SHP77 treated with DMSO at 0.1 percent for 48 hours (cell line): Measurements from ENCODE around the gene CDH13.

Experiments
- DNase-seq: peaks from one replicate; lab custom pipeline; 2025; lab: John Stamatoyannopoulos, UW

The CDH13 gene

DNA sequence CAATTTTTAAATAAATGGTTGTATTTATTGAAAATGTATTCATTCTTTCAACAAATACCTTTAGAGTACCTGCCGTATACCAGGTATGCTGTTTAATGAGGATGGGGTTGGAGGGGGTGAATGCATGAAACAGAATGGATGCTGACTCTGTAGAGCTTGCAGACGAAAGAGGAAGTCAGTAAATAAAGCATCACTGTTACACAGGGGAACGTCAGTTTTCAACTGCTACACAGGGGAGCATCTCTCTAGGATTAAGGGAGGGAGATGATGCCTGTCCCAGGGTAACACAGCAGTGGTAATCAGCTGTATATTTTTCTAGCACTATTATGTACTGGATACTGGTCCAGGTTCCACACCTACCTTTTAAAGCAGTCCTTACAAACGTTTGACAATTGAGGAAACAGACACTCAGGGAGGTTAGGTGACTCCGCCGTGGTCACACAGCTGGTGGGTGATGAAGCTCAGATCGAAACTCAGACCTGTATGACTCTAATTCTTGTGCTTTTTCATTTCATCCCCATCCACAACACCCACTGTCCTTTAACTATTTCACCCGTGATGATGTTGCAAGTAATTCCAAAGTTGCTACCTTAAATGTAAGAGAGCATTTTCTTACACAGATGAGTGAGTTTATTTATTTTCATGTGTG, 728.9 kb downstream of the CDH13 start:
- DNase-seq, result no peak

DNA sequence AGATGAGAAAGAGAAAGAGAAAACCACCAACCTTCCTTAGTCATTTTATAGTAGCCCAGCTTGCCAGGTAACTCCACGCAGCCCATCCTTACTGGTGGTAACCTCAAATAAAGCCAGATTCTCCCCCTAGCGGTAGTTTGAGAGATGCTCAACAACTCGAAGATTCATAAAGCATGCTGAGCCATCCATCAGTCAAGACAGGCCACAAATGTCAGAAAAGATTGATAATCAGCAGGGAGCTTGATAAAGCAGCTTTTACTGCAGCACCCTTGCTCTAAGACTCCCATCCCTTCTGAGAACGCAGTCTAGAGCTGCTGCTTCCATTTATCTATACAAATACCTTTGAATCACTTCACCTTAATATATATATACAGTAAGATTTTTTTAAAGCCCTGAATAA, 729.5 kb downstream of the CDH13 start:
- no peak for DNase-seq

DNA sequence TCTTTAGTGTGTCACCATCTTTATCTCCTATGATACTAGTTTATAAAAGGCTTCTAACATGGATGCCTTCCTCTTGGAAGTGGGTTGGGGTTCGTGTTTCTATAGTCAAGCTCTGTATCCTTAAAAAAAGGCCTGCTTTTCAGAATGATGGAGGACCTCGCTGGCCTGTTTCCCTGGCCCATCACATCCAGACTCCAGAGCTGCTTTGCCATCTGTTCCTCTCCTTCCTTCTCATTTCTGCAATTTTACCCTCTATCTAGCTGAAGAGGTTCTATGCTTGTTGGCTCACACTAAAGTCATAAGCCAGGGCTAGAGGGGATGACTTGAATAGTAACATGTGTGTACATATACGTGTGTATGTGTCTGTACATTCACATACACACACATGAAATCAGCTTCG, 730.2 kb downstream of the CDH13 start:
- no peak for DNase-seq

DNA sequence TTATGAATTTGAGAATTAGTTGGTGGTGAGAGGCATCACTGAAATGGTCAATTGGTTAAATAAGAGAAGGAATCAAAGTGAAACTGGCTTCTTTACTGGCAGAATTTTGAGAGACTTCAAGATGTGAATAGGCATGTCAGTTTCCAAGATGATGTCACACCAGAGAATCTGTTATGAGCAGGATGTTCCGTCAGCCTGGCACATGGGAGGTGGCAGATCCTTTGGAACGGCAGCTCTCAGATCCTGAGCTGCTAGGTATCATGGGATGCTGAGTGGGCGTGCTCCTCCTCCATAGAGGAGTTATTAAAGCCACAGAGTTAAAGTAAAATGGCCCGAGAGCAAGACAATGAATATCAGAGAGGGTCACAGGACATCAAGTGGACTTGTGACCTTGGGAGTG, 736.8 kb downstream of the CDH13 start:
- DNase-seq, result no peak

DNA sequence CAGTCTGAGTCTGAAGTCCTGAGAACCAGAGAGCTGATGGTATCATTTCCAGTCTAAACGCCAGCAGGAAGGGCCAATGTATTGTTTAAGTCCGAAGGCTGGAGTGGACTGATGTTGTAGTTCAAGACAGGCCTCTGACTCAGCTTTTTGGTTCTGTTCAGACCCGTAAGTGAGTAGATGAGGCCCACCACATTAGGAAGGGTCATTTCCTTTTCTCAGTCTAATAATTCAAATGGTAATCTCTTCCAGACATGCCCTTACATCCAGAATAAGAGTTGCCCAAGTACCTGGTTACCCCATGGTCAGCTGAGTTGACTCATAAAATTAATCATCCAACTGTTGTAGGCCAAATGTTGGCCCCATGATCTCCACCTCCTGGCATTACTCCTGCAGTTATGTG, 738.4 kb downstream of the CDH13 start:
- DNase-seq, result no peak

DNA sequence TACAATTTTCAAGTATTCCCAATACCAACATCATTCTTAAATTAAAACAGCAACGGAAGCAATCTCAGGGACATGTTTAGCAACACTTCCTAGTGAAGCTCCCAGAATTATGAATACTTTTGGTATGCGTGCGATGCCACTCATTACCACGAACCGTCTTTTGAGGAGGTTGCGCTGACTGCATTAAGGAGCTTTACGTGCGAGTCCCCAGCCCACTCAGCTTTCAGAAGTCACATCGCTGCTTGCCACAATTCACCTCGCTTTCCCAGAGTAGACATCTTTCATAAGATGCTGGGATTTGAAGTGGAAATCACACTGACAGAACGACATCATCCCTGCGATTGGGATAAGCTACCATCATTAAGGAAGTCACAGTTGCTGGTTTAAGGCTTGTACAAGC, 739.5 kb downstream of the CDH13 start:
- DNase-seq, result no peak

DNA sequence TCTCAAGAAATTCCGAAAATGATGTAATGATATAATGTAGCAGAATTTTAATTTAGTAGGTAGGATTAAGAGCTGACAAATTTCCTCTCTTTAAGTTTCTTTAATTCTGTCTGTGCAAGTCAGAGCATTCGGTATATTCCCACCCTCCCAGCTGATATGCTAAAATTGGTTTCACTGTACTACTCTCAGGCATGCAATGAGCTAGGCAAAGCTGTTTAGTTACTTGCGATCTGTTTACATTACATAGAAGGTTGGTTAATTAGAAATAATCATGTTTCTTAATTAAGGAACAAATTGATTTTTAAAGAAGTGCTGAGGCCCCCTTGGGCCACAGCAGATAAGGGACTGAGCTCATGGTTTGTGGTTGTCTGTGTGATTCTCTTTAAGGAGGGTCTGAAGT, 748.2 kb downstream of the CDH13 start:
- no peak for DNase-seq

DNA sequence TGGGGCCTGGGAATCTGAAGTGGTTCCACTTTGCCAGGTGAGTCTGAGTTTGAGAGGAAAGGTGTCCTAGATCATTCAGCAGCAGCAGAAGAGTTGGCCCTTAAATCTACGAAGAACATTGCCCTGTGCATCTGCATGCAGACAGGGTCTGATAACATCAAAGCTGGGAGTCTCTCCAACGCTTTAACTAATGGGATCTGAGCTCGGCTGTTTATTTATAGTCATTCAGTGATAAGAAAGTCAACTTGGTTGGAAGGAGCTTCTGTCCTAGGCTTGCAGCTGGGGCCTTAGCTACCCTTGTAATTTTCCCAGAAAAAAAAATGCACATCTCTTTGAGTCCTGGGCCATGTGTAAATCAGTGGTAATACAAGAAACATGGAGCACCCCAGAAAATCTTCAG, 763.0 kb downstream of the CDH13 start:
- DNase-seq, result no peak

DNA sequence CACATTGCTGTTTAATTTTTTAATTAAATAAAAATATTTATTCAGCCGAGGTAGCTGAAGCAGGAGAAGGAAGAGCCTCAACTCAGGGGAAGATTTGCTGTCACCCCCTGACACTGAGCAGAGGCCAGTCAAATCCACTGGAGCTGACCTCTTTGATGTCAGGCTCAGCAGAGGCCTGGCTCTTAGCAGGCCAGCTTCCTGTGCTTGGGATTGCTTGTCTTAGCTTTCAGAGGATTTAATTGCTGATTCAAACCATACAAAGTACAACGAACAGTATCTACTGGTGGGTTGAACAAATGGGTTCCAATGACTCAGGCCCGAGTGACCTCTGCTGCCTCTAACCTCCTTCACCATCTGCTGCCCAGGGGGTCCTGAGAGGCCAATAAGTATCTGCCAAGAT, 764.0 kb downstream of the CDH13 start:
- no peak for DNase-seq

DNA sequence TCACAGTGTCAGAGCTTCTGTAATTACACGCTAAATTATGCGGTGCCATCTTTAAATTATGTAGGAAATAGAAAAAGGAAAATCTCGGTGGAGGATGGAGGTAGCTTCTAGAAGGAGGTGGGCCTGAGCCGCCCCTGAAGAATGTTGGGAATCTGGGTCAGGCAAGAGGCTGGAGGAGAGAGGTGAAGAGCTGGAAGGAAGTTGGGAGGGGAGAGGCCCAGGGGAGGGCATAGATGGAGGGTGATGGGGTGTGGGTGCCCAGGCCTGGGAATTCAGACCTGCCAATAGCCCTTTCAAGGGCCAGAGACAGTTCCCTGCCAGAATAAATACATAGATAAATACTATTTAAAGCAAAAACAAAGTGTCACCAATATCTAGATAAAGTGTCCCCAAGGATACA, 766.0 kb downstream of the CDH13 start:
- no peak for DNase-seq

DNA sequence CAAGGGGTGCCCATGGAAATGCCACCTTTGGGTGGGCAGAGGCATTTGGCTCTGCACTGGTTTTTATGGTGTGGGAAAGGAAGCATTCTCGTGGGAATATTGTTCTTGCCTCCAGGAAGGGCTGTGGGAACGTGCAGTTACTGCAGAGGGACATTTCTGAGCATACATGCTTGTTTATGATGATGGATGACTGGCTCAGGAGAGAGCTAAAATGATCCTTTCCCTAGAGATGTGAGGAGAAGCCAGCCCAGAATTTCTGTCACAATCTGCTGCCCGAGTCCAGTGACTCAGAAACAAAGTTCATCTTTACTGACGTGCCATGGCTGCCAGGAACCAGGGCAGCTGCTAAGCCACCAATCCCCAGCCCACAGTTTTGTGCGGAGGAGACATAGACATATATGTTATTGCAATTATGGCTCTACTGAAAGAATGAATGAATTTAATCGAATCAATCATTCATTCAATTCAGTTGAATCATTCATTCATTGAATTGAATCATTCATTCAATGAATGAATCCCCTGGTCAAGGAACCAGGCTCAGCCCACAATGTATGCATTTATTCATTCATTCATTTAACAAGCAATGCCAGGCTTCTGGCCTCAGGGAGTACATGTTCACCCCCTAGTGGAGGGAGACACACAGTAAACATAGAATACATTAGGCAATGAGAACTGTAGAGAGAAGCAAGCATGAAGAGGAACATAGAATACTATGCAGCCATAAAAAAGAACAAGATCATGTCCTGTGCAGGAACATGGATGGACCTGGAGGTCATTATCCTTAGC, 766.6 kb downstream of the CDH13 start:
- no peak for DNase-seq

DNA sequence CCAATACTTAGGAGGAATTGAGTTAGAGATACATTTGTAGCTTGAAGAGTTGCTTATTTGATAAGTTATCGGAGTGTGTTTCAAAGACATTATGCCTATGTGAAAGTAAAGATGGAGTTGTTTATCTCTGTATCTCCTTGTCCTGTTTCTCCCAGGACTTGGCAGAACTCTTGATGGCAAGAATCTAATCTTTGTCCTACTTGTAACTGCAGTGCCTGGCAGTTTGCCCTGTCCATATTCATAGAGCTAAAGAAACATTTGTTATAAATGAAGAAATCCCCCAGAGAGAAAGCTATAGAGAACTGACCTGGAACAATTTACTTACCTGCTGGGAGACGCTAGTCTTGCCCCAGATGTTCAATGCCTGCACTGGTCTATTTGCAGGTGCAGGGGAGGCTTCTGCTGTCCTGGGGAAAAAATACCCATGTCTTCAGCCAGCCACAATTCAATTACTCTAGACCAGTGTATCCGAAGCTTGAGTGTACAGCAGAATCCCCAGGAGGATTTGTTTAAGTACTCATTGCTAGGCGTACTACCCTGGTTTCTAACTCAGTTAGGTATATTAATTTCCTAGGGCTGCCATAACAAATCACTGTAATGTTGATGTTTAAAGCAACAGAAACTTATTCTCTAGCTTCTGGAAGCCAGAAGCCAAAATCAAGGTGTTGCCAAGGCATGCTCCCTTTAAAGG, 771.0 kb downstream of the CDH13 start:
- DNase-seq, result no peak

DNA sequence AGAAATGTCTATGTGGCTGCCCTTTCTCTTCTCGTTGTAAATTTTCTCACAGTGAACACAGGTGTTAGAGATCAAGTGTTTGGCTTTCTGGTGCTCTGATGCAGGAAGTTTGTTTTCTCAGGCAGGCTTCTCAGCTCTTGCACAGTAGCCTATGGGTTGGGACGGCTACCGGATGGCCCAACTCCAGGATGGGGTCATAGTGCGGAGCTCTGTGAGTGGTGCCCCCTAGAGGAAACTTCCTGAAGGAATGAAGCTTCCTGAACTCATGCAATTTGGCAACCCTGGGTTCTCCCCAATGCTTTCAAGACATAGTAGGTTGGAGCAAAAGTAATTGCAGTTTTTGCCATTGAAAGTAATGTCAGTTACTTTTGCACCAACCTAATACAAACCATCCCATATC, 773.5 kb downstream of the CDH13 start:
- no peak for DNase-seq

DNA sequence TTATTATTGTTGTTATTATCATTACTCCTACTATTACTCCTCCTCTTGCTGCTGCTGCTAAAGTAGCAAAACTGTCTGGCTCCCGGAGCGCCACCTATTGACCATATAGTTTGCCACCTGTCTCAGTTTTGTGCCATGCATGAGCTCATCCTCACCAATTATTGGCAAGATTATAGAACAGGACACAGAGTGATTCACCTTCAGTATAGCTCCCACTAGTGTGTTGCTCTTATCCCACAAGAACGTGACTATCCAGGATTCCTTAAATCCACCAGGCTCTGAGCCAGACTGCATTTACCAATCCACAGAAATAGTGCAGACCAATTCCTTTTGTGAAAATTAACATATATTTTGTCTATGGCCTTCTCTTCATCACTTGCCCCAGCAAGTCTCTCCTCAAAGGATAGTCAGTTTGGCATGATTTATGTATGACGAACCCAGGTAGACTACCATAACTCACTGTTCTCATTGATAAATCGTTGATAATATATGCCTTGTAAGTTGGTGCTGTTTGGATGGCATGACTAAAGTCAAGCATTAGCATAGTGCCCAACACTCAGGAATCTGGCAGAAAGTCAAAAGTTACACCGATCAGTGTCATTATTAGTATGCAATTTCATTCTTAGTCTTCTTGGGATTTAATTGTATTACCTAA, 775.5 kb downstream of the CDH13 start:
- no peak for DNase-seq

DNA sequence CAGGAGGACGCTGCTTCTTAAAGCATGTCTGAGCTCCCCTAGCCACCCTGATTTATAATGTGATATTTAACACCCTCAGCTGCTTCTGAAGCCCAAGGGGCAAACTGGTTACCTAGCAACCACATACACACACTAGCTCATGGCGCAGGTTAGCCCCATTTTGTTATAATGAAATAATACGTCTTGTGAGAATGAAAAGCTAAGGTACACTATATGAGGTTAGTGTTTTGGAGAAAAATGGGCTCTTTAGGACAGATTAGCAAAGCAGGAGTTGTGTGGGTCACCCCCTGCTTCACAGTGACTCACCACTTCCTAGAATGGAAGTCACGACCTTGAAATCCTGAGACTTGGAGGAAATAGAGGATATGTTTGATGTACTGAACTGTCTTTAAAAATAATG, 776.2 kb downstream of the CDH13 start:
- no peak for DNase-seq

DNA sequence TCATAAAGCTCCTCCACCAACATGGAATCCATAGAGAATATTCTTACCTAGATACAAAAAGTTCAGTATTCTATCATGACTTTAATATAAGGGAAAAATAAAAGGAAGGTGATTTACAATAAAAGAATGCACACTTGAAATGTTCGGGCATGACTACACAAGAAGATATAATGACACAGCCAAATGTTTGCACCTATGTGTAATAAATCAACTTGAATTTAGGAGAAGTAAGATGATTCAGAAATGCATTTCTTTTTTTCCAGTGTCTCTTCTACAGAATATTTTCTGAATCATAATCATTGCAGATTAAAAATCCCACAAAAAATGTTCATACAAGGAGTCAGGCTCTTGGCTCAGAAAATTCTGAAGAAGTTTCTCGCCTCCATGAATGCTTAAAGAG, 777.0 kb downstream of the CDH13 start:
- no peak for DNase-seq

DNA sequence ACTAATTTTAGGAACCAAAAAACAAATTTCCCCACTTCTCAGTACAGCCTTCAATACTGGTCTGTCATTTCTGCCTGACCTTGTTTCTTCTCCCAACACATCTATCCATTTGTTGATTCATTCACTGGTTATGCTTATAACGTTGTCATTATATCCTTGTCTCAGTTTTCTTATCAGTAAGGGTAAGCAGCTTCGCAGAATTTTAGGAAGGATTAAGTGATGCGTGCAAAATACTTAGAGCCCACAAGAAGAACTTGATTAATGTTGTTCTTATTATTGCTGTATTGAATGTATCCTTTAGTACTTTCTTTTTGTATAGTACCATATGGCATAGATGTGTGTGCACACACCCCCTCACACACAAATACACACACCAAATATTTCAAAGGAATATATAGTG, 777.5 kb downstream of the CDH13 start:
- DNase-seq, result no peak

DNA sequence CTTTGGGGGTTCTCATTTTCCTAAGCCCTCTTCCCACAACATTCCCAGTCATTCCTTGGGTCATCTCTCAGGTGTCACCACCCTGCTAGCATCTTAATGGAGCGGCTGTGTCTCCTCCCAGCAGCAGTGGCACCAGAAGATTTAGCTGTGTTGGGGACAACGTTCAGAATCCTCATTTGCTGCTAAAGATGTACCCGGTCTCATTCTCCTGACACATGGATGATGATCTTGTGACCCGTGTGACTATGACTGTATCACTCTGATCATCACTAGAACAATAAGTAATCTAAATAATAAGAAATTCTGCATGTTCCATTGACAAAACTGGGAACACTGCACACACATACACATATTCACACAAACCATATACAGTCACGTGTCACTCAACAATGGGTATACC, 781.2 kb downstream of the CDH13 start:
- no peak for DNase-seq

DNA sequence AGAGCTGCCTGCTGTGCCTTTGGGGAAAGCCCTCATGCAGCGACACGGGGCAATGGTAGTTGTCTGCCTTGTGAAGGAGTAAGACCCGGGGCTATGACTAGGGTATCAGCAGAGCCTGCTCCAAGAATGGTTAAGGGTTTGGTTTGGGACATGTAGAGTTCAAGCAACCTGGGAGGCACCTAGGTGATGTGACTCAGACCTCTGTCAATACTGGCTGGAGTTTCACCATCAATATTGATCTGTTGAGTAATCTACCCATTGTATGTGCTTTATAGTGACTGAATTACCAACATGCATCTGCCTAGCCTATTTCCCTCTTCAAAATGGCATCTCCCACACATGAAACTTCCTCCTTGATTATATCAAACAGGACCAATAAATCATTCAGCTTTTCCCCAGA, 782.6 kb downstream of the CDH13 start:
- DNase-seq, result no peak

DNA sequence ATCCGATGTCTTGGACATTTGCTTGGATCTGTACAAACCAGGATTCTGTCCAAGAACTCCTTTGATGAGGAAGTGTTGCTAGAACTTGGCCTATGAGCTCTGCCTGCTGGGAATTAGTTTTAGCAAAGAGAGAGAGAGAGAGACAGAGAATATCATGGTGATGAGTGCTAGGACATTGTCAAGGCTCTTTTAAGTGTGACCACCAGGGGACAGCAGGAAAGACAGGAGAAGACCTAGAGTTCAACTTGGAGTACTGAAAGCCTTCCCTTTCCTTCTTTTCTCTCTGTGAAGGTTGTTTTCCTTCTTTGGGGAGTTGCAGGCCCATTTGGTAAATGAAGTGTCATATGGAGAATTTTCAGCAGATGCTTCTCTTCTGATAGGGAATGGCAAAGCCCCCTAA, 791.8 kb downstream of the CDH13 start:
- DNase-seq, result no peak

DNA sequence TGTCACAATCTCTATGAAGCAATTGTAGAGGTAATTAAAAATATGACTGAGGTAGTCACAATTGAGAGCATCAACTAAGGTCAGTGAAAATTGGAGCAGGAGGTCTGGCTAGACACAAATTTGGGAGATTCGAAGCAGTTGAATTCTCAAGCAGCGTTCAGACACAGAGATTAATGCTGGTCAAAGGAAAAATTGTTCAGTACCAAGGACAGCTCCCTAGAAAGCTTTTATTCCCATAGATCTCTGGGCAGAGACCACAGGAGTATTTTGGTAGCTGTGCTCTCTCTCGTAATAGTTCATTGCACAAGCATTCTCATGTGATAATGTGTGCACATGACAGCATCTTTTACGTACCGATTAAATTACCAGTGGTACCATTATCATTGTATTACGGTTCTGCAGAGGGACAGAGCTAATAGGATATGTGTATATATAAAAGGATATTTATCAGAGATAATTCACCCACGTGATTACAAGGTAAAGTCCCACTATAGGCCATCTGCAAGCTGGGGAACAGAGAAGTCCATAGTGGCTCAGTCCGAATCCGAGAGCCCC, 793.5 kb downstream of the CDH13 start:
- DNase-seq, result no peak

DNA sequence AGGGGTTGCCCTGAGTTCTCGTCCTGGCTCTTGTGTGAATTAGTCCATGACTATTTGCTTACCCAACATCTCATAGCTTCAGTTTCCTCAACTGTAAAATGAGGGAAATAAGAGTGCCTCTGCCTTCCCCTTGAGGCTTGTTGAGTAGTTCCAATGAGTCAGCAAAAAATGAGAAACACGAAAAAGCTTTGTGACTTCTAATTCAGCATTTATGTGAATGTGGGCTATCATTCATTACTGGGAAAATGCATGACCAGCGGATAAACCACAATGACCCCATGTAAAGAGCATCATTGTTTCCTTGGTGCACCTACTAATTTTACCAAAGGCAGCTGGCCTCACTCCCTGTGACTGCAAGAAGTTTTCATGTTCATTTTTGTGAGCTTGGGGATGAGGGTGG, 806.4 kb downstream of the CDH13 start:
- no peak for DNase-seq

DNA sequence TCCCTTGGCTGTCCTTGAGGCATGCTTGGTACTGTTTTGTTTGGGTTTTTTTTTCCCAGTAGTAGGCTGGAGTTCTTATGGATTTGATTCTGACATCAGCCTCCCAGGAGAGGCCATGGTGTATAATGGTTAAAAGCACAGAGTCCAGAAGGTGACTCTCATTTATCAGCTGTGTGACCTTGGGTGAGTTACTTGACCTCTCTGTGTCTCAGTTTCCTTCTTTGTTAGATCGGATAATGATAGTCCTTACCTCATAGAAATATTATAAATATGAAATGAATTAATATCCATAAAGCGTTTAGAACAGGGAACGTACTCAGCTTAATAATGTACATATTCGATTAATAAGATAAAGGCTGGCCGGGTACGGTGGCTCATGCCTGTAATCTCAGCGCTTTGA, 810.3 kb downstream of the CDH13 start:
- DNase-seq, result no peak
